ENCODE results near the gene CPVL.

DNA sequence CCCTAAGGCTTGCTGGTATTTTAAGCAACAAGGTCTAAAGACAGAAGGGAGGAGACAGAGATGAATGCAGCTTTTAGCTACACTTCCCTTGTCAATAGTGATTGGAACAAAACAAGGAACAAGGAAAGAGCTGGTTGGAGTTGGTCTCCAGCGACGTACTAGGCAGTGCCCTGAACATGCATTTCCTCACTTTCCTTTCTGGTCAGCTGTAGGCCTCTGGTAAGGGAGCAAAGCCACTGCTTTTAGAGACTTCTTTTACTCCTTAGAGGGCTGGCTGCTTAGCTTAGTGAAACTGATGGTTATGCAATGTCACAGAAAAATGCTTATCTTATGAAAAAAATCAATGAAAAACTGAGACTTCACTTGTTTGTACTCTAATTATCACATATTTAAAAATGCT is 112.8 kb downstream of the CPVL start:
- no peak for TF ChIP-seq CTCF (IDR thresholded peaks at IDR 0.05)
- TF ChIP-seq POLR2A (IDR thresholded peaks at IDR 0.05), result no peak
